ENCODE data around the gene CDK19. TPM values are rescaled to one million over a fixed set of nuclear protein-coding genes. Genes with fewer than 3 reads are reported as not detected.

The CDK19 gene
- 8.3 and 16.6 TPM in 2 replicates for total RNA-seq

DNA sequence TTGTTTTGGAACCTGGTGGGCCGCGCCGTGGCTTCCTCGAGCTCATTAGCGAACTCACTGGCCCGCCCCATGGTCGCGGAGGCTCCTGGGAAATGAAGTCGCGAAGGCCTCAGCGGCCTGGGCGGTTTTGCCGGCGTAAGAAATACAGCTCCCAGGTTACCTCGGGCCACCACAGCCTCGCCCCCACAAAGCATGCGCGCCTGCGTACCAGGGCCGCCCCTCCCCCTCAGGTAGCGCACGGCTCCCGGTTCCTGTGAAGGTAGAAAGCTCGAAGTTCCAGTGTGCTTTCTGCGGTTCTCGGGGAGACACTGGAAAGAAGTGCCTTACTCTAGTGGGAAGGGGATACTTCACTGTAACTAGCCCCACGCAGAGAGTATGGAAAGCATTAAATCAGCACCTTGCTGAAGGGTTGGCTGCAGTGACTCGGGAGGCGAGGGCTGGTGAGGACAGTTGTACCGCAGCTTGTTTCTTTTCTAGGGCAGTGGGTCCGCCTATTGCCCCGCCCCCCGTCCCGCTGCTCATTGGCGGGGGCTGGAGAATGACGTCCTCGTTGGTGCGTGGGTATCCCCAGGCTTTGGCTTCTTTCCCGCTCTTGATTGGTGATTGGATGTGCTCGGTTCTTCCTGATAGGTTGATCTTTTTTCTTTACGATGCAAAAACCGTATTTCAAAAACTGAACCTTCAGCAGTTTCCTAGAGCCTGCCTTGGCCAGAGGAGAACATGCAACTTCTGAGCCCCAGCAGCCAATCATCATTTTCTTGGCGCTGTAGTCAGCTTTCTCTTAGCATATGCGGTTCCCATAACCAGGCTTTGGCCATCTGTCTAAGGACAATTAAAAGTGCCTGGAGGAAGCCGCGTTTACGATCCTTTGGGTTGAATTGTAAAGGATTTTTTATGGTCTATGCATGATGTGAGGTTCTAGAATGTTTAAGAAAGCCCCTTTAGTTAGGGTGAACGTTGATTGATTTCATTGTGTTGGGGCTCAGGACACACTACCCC, at the start of gene CDK19:
Gene CDK19 (minus strand): TSS at position 59 of the 999 bp plus-strand sequence. CDS start 333 bp downstream, outside the sequence.

Other genes with a start within 250 kb of the CDK19 start
- gene AMD1, start 59.3 kb upstream of the CDK19 start, total RNA-seq = 47.9 and 62.3 TPM in 2 replicates
- 41.9 and 44.7 TPM in 2 replicates for gene GTF3C6, start 143.2 kb upstream of the CDK19 start, total RNA-seq
- gene RPF2, start 166.6 kb upstream of the CDK19 start, total RNA-seq = 30.6 and 37.7 TPM in 2 replicates